ENCODE measurements around the gene EEF2. TPM values are rescaled to one million over a fixed set of nuclear protein-coding genes. Genes with fewer than 3 reads are reported as not detected.

EEF2 gene
- total RNA-seq, 1 experiment from 2014 or later, result 3,615 TPM

GRCh38 chr19:3981373-3981735, 3.9 kb downstream of the EEF2 start:
- Histone ChIP-seq H3K4me1 (ENCODE audit: insufficient read depth, low read length) (no peaks in the 10 kb centered on the region), H3K27ac (ENCODE audit: insufficient read length, low read depth, low read length) (no peak overlapping the region), H4K91ac (ENCODE audit: insufficient read length, low read depth, low read length) (no peak overlapping the region), H2BK12ac (ENCODE audit: insufficient read length, low read depth, low read length) (no peak overlapping the region), H2BK120ac (ENCODE audit: low read depth, low read length, poor library complexity, severe bottlenecking) (no peak overlapping the region), H2AK5ac (ENCODE audit: insufficient read length, low read length) (no peak overlapping the region), H3K18ac (ENCODE audit: insufficient read length, low read depth, low read length) (no peak overlapping the region), H4K20me1 (ENCODE audit: control insufficient read depth, insufficient read depth, insufficient read length) (peaks cover 4% of the 10 kb centered on the region), H3K23me2 (ENCODE audit: insufficient read length, low read depth, low read length, poor library complexity, severe bottlenecking) (peaks cover 16% of the 10 kb centered on the region), H3K9ac (ENCODE audit: extremely low read depth, insufficient read length, low read length) (no peak overlapping the region), H4K8ac (replicated peaks; ENCODE audit: insufficient read length, low read depth, low read length) (no peak overlapping the region), H2AFZ (ENCODE audit: low read length) (no peak overlapping the region), H3K79me2 (ENCODE audit: insufficient read depth, low read length) (peaks cover 26% of the 10 kb centered on the region), H3K27me3 (ENCODE audit: insufficient read depth, low read length) (no peaks in the 10 kb centered on the region), H3K56ac (ENCODE audit: insufficient read length, low read depth, low read length) (no peak overlapping the region), H3K79me1 (ENCODE audit: insufficient read depth, low read depth, low read length, poor library complexity, severe bottlenecking) (peaks cover 12% of the 10 kb centered on the region), H3T11ph (ENCODE audit: low read length) (no peak overlapping the region), H2BK20ac (ENCODE audit: low read depth, low read length, poor library complexity, severe bottlenecking) (no peak overlapping the region), H3K4ac (ENCODE audit: low read depth, low read length) (no peak overlapping the region), H3K14ac (ENCODE audit: insufficient read depth, low read length) (no peak overlapping the region), H3K9me3 (ENCODE audit: control insufficient read depth, low read depth, low read length) (no peaks in the 10 kb centered on the region), H4K5ac (ENCODE audit: insufficient read length, low read depth, low read length) (no peak overlapping the region), H3K23ac (ENCODE audit: insufficient read length, low read depth, low read length) (no peak overlapping the region), H3K4me2 (ENCODE audit: insufficient read depth, insufficient read length, low read length) (no peak overlapping the region), H2BK15ac (ENCODE audit: low read depth, low read length) (no peak overlapping the region), H2BK5ac (ENCODE audit: insufficient read length, low read length) (no peak overlapping the region)
- TF ChIP-seq, protein P1, sequence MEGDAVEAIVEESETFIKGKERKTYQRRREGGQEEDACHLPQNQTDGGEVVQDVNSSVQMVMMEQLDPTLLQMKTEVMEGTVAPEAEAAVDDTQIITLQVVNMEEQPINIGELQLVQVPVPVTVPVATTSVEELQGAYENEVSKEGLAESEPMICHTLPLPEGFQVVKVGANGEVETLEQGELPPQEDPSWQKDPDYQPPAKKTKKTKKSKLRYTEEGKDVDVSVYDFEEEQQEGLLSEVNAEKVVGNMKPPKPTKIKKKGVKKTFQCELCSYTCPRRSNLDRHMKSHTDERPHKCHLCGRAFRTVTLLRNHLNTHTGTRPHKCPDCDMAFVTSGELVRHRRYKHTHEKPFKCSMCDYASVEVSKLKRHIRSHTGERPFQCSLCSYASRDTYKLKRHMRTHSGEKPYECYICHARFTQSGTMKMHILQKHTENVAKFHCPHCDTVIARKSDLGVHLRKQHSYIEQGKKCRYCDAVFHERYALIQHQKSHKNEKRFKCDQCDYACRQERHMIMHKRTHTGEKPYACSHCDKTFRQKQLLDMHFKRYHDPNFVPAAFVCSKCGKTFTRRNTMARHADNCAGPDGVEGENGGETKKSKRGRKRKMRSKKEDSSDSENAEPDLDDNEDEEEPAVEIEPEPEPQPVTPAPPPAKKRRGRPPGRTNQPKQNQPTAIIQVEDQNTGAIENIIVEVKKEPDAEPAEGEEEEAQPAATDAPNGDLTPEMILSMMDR (conservative IDR thresholded peaks at IDR 0.05), result no peak
- no peak for DNase-seq
- Mint-ChIP-seq H3K27ac (peak overlapping the region in 2 of 3 experiments; percentile 89 to 99; a peak in 4 of 7 replicates), H3K9me3 (no peaks in the 10 kb centered on the region; a peak in 1 of 5 replicates), H3K36me3 (ENCODE audit: insufficient read depth in 1 of 3, low read depth in 3 of 3) (peaks cover 75 to 86% (median 85%) of the 10 kb centered on the region in 3 experiments), H3K4me3 (peak overlapping the region; percentile 29 to 62; a peak in 3 of 5 replicates), H3K27me3 (ENCODE audit: low read depth) (peaks cover 6% of the 10 kb centered on the region), H3K4me1 (peaks cover 31 to 33% of the 10 kb centered on the region in 2 experiments)
- no CpG with 5 or more reads among the region's 10 CpGs for WGBS (ENCODE audit: extremely low coverage, insufficient read length, low lambda C conversion rate)

All from H9 (cell line).